DMS 273 treated with DMSO at 0.1 percent for 48 hours (cell line): ENCODE data around the gene C2orf42.
"Not testable (repeated sequence)": the region's sequence is repeated elsewhere in the genome, so short reads cannot be mapped to it uniquely, and the experiment has no call there.

ENCODE experiments used
- DNase-seq: peaks from one replicate; lab custom pipeline; 2025; lab: John Stamatoyannopoulos, UW

C2orf42 gene

DNA sequence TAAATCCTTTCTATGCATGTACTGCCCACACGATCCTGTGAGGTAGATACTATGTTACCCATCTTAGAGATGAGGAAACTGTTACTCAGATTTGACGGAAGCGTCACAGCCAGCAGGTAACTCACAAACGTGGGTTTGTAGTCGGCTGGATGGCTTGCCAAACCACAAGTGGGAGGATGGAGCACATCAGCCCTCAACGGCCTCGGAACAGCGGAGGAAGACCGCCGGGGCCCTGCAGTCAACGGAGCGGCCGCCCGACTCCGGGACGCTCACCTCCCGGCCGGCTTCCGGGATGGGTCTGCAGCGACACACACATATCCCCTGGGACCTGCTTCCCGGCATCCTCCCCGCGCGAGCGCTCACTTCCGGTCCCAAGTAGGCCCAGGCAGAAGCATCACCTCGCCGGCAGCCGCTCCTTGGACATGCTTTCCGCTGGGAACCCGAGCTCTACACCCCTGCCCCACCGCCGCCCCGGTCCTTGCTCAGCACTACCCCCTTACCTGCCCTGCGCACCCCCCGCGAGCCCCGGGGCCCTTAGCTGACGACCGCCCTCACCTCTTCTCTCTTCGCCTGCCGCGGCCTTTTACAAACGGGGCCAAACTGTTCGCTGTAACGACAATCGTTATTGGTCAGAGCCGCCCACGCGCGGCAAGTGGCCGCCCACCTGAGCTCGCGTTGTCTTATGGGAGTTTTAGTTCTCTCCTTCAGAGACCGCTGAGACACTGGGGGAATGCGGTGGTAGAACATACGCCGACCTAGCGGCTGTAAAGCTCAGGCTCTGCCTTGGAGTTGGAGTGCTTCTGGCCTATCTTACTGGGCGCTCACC is at the start of gene C2orf42:
C2orf42 (minus strand) TSS at position 602 of the 826 bp plus-strand sequence. CDS start 9,034 bp downstream, outside the sequence.
- DNase-seq: peak; percentile 97

DNA sequence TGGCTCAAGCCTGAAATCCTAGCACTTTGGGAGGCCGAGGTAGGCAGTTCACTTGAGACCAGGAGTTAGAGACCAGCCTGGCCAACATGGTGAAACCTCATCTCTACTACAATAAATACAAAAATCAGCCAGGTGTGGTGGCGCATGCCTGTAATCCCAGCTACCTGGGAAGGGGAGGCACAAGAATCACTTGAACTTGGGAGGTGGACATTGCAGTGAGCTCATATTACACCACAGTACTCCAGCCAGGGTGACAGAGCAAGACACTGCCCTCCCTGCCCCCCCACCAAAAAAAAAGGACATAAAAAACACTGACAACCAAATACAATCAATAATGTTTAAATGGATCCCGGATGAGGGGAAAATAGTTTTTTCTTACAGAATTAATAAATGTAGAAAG is 49.8 kb upstream of the C2orf42 start:
- no peak for DNase-seq

DNA sequence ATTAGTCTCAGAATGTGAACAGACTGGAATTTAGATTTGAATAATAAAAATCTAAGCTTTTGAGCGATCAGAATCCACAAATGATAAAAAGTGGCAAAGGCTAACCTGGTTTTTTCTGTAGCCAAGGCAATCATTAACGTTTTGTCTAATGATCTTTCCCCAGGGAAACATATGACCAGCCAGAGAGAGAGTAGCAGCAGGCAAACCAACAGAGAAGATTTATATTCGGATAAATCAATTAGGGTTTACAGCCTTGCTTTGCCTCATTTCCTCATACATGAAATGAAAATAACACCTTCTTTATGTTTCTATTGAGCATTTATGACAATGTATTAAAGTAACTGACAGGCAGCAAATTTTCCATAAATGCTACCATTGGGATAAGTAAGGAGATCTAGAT is 43.1 kb upstream of the C2orf42 start:
- DNase-seq: no peak

DNA sequence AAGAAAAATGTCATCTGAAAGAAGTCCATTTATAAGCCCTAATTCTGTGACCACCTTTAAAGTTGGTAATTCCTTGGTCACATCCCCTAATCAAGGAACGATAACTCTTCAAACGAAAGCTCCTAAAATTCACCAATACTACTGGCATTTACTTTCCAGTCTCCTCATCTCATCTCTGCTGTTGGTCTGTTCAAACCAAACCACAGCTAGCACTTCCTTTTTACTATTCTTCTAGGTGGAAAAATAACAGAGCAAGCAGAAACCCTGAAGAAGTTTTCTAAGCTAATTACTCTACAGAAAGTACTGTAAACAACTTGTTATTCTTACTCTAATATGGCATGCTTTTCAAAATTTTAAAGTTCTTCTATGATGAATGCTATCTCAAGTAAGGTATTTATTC is 36.0 kb upstream of the C2orf42 start:
- DNase-seq: no peak

DNA sequence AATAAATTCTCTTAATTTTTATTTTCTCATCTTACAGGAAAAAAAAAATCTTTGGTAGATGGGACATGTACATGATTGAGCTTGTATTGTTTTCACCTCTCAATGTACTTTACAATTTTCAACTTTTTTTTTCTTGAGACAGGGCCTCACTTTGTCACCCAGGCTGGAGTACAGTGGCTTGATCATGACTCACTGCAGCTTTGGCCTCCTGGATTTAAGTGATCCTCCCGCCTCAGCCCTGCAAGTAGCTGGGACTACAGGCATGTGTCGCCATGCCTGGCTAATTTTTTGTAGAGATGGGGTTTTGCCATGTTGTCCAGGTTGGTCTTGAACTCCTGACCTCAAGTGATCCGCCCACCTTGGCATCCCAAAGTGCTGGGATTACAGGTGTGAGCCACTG is 32.5 kb upstream of the C2orf42 start:
- DNase-seq: not testable (repeated sequence)

DNA sequence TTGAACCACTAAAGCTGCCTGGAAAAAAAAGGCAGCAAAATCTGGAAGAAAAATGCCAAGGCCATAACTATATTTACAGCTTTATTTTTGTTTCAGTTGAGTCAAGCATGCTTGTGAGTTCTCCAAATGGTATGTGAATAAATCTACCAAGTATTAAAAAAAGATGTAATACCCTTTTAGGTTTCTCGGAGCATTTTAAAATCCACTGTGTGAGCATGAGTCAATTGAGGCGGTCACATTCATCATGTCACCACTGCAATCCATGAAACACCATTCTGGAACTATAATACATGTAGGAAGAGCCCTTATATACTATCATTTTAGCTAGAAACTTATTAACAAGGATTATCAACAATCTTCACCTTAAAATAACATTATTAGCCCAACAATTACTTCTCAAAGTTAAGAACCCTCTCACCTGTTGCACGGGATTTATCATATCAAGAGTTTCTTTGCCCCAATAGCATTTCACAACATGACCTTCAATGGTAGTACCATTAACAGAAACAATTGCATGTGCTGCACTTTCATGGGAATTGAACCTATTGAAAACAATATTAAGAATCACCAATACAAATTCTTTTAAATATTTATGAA is 24.2 kb upstream of the C2orf42 start:
- DNase-seq: no peak

DNA sequence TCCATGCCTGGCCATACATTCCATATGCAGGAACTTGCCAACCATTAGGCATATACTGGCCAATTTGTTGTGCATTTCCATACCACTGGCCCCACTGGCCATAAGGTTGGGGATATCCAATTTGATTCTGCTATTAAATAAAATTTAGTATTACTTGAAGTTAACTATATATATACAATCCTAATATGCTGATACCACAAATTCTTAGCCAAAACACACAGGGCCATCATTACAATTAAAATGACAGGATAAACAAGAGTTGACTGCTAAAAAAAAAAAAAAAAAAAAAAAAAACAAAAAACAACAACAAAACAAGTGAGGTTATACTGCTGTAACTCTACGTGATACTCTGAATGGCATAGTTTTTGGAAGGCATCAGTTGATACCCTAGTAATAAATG is 23.5 kb upstream of the C2orf42 start:
- no peak for DNase-seq

DNA sequence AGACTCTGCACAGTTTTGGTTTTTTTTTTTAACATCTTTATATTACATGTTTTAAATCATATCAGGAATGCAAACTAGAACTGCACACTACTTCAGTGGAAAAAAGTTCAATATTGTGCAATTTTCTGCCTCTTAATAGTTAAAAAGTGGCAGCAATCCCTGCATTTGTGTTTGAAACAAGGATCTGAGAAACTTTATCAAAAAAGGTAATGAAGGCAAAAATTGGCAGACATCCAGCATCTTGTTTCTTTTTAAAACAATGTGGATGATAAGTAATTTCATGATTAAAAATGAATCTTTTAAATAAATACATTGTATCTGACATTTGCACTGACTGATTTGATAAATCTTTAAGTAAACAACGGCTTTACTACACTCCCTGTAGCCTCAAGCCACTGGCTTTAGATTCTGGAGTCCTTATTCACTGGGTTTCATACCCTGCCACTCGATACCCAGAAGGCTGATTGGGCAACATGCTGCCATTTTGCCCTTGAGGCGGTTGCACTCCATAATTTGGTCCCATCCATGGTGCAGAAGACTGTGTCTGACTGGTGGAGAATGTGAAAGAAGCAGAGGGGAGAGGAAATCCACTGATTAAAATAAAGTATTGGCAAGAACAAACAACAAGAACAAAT is 21.6 kb upstream of the C2orf42 start:
- no peak for DNase-seq

DNA sequence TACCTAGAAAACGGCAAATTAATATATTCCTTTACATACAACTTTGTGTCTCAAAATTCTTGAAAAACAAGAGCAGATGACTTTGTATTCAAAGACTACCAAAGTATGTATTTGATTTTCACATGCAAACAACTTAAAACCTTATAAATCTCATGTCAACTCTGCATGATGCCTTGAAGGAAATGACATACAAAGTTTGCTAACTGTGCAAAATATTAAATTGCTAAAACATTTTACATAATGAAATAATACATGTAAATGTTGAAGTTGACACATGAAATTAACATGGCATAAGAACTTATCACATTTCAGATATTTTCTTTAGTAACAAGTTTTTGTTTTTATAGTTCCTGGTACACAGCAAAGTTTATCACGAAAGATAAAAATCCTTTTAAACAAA is 20.8 kb upstream of the C2orf42 start:
- no peak for DNase-seq

DNA sequence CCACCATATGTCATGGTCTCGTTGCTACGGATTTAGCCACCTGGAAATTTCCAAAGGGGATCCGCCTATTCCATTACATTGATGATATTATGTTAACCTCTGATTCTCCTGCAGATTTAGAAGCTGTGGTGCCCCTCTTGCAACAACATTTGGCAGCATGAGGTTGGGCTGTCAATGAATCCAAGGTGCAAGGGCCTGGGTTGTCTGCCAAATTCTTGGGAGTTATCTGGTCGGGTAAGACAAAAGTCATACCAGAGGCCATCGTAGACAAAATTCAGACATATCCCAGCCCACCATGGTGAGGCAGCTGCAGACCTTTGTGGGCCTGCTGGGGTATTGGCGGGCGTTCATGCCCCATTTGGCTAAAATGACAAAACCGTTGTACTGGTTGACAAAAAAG is 13.6 kb upstream of the C2orf42 start:
- DNase-seq: no peak

DNA sequence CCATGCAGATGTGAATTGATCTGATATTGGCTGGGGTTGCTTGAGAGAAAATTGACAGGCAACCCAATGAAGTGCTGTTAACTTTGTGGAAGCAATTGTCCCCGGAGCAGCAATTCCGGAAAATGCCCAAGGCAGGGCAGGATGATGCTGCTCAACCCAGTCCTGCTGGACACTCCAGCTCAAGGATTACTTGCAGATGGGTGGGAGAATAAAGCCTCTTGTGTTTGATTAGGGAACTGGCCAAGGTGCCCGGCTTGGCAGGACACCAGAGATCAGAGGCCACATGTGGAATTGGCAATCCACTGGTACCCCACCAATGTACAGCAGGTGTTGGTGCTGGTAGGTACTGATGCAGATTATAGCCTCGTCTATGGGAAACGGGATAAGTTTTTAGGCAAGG is 12.3 kb upstream of the C2orf42 start:
- DNase-seq: no peak

DNA sequence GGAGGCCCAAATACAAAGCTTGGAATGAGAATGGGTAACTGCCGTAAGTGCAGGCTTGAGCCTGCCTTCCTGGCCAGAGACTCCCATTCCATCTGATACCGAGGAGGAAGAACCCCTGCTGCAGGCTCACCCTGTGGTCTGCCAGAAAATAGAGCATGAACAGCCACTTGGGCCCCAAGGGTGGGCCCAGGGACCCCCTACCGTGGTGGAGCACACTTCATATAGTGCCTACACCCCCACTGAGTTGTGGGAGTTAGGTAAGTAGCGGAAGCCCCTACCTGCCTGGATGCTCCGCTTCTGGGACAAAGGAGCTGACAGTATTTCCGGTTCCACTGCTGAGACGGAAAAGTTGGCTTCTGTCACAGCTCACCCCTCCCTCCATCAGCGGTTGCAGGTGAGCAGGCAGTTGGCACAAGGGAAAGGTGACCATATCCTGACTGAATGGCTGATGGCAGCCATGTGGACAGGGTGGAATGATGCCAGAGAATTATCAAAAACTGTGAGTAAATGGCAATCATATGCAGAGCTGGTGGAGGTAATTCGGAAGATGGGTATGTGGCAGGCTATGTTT is 11.5 kb upstream of the C2orf42 start:
- no peak for DNase-seq

DNA sequence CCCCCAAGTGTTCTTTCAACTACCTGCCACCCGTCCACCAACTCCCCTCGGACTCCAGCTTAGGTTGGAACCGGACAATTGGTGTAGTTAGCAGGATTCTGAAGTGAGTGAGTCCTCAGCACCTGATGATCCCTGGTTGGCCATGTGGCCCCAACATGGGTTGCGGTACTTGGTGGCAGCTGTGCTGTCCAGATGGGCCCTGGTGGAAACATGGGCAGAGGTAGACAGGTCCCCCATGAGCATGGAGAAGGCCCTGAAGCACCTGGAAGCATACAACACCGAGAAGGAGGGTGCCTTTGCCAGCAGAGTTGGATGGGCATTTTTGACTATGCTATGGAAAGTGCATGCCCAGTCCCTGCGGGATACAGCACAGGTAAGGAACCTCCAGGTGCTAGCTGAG is 11.0 kb upstream of the C2orf42 start:
- DNase-seq: no peak

DNA sequence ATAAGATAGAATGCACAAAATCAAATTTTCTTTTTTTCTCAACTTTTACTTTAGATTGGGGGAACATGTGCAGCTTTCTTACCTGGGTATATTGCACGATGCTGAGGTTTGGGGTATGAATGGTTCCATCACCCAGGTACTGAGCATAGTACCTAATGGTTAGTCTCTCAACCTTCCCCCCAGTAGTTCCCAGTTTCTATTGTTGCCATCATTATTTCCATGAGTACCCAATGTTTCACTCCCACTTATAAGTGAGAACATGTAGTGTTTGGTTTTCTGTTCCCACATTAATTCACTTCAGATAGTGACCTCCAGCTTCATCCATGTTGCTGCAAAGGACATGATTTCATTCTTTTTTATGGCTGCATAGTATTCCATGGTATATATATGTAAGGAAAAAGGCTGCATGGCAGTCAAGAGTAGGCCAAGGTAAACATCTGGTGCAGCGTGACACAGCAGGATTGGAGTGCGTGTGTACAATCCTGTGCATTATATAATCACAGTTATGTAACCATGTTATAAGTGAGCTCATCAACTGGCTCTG is 10.5 kb upstream of the C2orf42 start:
- DNase-seq: no peak

DNA sequence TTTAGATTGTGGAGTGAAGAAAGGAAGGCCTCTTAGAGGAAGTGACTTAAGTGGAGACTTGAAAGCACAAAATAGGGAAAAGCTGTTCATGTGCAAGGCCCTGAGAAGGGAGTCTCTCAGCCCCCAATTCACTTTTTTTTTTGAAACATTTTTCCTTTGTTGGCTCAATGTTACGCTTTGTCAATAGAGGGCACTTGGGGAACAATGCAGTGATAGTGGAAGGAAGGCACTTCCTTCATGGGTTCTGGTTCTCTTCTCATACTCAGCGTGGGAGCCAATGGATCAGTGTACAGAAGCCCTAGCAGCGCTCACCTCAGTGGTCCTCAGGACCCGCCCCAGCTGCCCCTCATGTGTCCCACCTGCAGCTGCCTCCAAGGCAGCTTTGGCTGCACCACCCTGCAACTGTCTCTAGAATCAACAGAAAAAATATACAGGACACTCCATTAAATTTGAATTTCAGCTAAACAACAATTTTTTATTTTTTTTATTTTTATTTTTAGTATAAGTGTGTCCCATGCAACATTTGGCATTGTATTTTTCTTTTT is 8.6 kb upstream of the C2orf42 start:
- no peak for DNase-seq

DNA sequence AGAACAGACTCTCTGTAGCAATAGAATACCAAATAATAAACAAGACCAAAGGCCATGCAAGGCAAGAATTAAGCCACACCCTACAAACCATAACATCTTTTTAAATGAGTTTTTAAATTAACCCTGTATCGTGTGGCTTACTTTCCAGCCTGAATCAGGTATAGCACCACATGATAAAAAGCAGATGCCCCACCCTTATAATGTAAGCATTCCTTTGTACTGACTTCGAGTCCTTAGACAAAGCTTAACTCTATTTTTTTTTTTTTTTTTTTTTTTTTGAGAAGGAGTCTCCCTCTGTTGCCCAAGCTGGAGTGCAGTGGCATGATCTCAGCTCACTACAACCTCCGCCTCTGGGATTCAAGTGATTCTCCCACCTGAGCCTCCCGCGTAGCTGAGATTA is 1.7 kb upstream of the C2orf42 start:
- no peak for DNase-seq

DNA sequence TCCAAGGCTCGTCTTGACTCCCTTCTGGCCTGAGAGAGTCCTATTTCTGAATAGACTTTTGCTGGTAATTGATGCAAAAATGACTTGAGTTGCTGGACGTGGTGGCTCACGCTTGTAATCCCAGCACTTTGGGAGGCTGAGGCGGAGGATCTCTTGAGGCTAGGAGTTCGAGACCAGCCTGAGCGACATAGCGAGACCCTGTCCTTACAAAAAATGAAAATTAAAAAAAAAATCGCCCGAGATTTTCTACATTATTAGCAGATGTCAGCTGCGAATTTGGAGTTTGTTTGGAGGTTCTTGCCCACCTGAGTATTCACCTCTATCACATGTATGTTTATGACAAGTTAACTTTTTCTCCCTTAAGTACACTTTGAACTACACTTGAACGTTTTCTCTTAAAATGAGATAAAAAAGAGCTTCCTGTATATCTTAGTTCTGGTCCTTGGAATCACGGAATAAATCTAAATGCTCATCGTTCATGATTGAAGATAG is 471 bp upstream of the C2orf42 start:
- no peak for DNase-seq

DNA sequence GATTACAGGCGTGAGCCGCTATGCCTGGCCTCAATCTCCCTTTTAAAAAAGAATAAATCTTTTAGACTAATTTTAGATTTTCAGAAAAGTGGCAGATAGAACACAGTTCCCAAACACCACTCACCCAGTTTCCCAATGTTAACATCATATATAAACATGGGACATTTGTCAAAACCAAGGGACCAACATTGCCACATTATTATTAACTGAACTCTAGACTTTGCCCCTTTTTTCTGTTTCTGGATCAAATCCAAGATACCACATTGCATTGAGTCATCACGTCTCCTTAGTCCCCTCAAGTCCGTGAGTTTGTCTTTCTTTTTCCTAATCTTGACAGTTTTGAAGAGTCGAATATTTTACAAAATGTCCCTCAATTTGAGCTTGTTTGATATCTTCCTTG is 2.4 kb downstream of the C2orf42 start:
- DNase-seq: no peak

DNA sequence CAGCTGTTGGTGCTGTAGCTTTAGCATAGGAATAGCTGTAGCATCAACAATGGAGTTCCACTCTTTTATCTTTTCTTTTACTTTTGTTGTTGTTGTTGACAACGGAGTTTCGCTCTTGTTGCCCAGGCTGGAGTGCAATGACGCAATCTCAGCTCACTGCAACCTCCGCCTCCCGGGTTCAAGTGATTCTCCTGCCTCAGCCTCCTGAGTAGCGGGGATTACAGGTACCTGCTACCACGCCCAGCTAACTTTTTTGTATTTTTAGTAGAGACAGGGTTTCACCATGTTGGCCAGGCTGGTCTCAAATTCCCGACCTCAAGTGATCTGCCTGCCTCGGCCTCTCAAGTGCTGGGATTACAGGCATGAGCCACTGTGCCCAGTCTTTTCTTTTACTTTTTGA is 3.6 kb downstream of the C2orf42 start:
- not testable (repeated sequence) for DNase-seq

DNA sequence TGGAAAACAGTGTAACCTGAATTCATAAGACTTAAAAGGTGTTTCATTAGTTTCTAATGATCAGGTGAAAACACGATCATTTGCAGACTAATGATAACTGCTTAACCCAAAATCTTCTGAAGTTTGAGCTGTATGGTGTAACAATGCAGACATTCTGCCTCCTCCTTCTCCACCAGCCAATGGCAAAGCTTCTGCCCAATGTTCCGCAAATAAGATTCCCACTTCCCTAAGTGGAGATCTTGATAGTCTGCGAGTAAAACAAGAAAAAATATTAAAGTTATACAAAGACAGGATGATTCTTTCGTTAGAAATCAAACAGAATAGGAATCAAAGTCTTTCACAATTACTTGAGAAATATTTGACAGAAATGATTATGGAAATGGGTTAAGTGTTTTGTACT is 8.1 kb downstream of the C2orf42 start:
- DNase-seq: no peak

DNA sequence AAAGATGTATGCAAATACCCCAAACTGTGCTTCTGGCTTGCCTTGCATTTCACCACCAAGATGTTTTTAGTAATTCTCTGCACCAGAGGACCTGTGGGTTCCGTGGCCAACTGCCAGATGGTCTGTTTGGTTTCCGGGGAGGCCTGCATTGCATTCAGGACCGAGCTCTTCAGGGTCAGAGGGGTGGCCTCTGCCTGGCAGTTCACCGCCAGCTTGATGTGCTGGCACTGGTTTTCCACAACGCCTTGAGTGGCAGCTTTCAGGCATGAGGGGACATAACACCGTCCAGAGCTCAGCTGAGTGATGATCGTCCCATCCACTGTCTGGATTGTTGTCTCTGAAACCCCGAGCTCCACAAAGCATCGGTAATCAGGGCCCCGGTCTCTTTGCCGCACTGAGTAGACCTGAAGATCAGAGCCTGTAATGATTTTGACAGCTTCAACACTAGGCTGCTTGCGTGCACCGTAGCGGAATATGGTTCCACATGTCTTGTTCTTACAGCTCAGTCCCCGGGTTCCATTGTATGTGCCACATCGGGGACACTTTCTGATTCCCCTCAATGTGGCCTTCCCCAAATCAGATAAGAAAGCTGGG is 9.4 kb downstream of the C2orf42 start:
- no peak for DNase-seq

DNA sequence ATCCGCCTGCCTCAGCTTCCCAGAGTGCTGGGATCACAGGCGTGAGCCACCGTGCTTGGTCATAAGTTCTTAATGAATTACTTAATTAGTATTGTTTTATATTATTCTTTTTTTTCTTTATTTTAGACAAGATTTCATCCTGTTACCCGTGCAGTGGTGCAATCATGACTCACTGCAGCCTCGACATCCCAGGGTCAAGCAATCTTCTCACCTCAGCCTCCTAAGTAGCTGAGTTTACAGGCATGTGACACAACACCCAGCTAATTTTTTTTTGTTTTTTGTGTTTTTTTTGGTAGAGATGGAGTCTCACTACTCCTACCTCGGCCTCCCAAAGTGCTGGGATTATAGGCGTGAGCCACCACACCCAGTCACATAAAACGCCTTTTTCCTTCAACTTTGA is 17.3 kb downstream of the C2orf42 start:
- no peak for DNase-seq
